Activated B cell treated with CpG ODN at 0.5 μM for 24 hours (primary cell): Measurements from ENCODE around the gene CDC42EP1. TPM values are rescaled to one million over a fixed set of nuclear protein-coding genes. Genes with fewer than 3 reads are reported as not detected.

Experiments
- ATAC-seq: fragments of 200-7000 bp; cut with Tn5 transposase; one replicate; pipeline ENCODE4 v1.10.0; 2021; ENCODE audit warnings: low read depth, mild to moderate bottlenecking, moderate library complexity
- CTCF ChIA-PET: fragments of 350-600 bp; sonication (Branson Sonifier 250); formaldehyde crosslinking; loops from one replicate; lab custom pipeline; 2021; ENCODE audit warnings: antibody characterized with exemption; lab: Charles Lee
- POLR2A ChIA-PET: fragments of 350-600 bp; sonication (Branson Sonifier 250); formaldehyde crosslinking; loops from one replicate; lab custom pipeline; 2021; ENCODE audit warnings: antibody characterized with exemption; lab: Charles Lee
- DNase-seq: peaks from one replicate; pipeline ENCODE4 v3.0.0; 2022
- H3K27ac Mint-ChIP-seq: one replicate; pipeline ENCODE4 v1.8.0; 2020; ENCODE audit warnings: mixed read lengths
- H3K27me3 Mint-ChIP-seq: one replicate; pipeline ENCODE4 v1.8.0; 2021; ENCODE audit warnings: mixed read lengths
- H3K36me3 Mint-ChIP-seq: one replicate; pipeline ENCODE4 v1.8.0; 2021; ENCODE audit warnings: low read depth, mixed read lengths
- H3K4me1 Mint-ChIP-seq: one replicate; pipeline ENCODE4 v1.8.0; 2021; ENCODE audit warnings: mixed read lengths
- H3K4me3 Mint-ChIP-seq: one replicate; pipeline ENCODE4 v1.8.0; 2020; ENCODE audit warnings: mild to moderate bottlenecking, mixed read lengths
- H3K9me3 Mint-ChIP-seq: one replicate; pipeline ENCODE4 v1.8.0; 2020; ENCODE audit warnings: mixed read lengths
- intact Hi-C: fragments of 100-400 bp; cut with micrococcal nuclease; formaldehyde crosslinking; loops from one replicate; pipeline ENCODE4 v1.15.1; 2024
- total RNA-seq: library from RNA; stranded (reverse); gene quantifications from 2 replicates; pipeline ENCODE4 v1.2.3, GENCODE V29; 2022
- TF ChIP-seq, protein P1 (sequence below): fragments of 200-600 bp; IDR thresholded peaks from one replicate; pipeline ENCODE4 v1.8.0; 2022; ENCODE audit warnings: antibody characterized with exemption, mild to moderate bottlenecking

CDC42EP1 gene
- total RNA-seq, 1 donor from 2014 or later, result not detected

DNA sequence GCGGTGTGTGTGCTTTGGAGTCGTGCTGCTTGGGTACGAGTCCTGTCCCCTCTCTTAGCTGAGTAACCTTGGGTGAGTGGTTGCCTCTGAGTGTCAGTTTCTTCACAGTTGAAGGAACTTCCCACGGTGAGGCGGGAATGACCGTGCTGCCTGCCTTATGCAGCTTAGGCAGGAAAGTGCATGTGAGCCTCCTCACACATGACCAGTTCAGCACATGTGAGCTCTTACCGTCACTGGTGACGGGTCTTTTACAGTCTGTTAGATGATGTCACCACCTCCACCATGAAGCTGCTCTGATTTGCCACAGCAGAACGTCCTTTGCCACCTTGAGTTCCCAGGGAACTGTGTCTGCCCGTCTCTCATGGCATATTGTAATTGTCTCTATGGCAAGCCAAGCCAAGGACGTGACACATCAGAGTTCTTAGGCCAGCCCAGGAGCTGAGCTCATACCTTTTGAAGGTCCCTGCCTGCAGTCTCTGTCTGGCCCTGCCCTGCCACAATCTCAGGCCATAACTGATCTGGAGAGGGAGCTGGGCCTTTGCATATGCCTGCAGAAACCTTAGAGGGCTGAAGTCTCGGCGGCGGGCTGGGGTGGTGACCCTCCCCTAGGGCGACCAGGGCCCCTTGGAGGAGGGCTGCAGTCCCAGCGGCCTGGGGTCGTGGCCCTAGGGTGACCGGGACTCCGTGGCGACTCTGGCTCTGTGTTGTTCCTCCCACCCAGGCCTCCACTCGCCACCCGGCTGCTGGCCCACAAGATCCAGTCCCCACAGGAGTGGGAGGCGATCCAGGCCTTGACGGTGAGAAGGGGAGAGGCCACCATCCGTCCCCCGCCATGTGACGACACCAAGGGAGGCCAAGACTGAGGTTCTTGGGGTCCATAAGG, 56.2 kb downstream of the CDC42EP1 start:
- Mint-ChIP-seq H3K27ac (peak overlapping the region; percentile 30), H3K27me3 (no peaks in the 10 kb centered on the region), H3K9me3 (no peaks in the 10 kb centered on the region), H3K4me1 (peaks cover 25% of the 10 kb centered on the region), H3K36me3 (peaks cover 57% of the 10 kb centered on the region), H3K4me3 (no peak overlapping the region)
- intact Hi-C loops, result no loop called here
- peak; percentile 47 for ATAC-seq
- CTCF ChIA-PET, result interaction anchor here (0.8 to 1.6 kb wide), 4 partner anchors 8 to 65 kb away, joined by 3 to 8 read pairs (median 4); partner anchors contain the start of gene GGA1
- no peak for DNase-seq
- TF ChIP-seq, protein P1, sequence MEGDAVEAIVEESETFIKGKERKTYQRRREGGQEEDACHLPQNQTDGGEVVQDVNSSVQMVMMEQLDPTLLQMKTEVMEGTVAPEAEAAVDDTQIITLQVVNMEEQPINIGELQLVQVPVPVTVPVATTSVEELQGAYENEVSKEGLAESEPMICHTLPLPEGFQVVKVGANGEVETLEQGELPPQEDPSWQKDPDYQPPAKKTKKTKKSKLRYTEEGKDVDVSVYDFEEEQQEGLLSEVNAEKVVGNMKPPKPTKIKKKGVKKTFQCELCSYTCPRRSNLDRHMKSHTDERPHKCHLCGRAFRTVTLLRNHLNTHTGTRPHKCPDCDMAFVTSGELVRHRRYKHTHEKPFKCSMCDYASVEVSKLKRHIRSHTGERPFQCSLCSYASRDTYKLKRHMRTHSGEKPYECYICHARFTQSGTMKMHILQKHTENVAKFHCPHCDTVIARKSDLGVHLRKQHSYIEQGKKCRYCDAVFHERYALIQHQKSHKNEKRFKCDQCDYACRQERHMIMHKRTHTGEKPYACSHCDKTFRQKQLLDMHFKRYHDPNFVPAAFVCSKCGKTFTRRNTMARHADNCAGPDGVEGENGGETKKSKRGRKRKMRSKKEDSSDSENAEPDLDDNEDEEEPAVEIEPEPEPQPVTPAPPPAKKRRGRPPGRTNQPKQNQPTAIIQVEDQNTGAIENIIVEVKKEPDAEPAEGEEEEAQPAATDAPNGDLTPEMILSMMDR, result no peak
- POLR2A ChIA-PET, result interaction anchor here (6.0 kb wide), 1 partner anchor 8 kb away, joined by 54 read pairs; the partner anchor contains the start of gene GGA1

DNA sequence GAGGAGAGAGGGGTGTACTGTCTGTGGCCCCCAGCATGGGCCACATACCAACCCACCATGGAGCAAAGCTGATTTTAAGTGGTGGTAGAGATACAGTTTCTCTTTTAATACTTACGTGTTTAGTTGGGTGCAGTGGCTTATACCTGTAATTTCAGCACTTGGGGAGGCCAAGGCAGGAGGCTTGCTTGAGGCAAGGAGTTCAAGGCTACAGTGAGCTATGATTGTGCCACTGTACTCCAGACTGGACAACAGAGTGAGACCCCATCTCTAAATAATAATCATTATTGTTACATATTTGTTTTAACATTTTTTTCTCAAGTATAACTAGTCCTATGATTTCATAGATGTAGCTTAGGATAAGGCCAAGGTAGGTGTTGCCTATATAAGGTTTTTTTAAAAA, 57.2 kb downstream of the CDC42EP1 start:
- H3K4me3 Mint-ChIP-seq, result no peak overlapping the region
- POLR2A ChIA-PET, result interaction anchor here (4.4 to 6.0 kb wide), 2 partner anchors 9 to 15 kb away, joined by 32 to 54 read pairs; partner anchors contain the start of gene GGA1
- H3K27ac Mint-ChIP-seq, result peak overlapping the region; percentile 83
- no peak for DNase-seq
- peaks cover 64% of the 10 kb centered on the region for H3K36me3 Mint-ChIP-seq
- no peaks in the 10 kb centered on the region for H3K27me3 Mint-ChIP-seq
- TF ChIP-seq, protein P1, result no peak
- CTCF ChIA-PET, result interaction anchor here (1.5 to 1.8 kb wide), 4 partner anchors 8 to 25 kb away, joined by 5 to 11 read pairs (median 6); partner anchors contain the start of gene GGA1
- H3K4me1 Mint-ChIP-seq, result peaks cover 26% of the 10 kb centered on the region
- H3K9me3 Mint-ChIP-seq, result no peaks in the 10 kb centered on the region
- ATAC-seq, result no peak
- intact Hi-C loops, result no loop called here

DNA sequence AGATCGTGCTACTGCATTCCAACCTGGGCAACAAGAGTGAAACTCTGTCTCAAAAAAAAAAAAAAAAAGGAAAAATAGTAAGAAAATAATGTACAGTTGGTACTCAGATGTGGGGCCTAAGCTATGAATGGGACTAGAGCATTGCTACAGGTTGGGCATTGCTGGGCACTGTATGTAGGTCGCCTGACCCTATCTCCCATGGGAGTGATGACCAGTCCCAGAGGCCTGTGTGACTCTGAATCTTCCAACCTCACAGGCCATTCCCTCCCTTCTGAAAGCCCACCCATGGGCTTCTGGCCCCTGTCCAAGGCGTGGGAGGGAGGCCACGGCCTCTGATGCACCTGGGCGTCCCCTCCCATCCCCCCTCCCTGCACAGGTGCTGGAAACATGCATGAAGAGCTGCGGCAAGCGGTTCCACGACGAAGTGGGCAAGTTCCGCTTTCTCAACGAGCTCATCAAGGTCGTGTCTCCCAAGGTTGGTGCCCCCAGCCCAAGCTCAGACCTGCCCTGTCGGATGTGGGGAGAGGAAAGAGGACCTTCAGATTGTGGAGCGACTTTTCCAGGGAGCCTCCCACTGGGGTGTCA, 57.9 kb downstream of the CDC42EP1 start:
- ChIA-PET POLR2A (interaction anchor here (0.6 to 6.0 kb wide), 5 partner anchors 9 to 79 kb away, joined by 3 to 54 read pairs (median 16); partner anchors contain the start of gene GGA1), CTCF (interaction anchor here (1.5 to 1.8 kb wide), 4 partner anchors 9 to 24 kb away, joined by 5 to 11 read pairs (median 6); partner anchors contain the start of gene GGA1)
- Mint-ChIP-seq H3K27me3 (no peaks in the 10 kb centered on the region), H3K4me1 (peaks cover 30% of the 10 kb centered on the region), H3K9me3 (no peaks in the 10 kb centered on the region), H3K4me3 (no peak overlapping the region), H3K27ac (peak overlapping the region; percentile 83), H3K36me3 (peaks cover 69% of the 10 kb centered on the region)
- no peak for DNase-seq
- intact Hi-C loops, result loop anchor here (1.0 kb wide), 1 partner anchor 15 kb away; no protein-coding TSS in a partner anchor
- peak; percentile 72 for ATAC-seq
- TF ChIP-seq, protein P1, result no peak

DNA sequence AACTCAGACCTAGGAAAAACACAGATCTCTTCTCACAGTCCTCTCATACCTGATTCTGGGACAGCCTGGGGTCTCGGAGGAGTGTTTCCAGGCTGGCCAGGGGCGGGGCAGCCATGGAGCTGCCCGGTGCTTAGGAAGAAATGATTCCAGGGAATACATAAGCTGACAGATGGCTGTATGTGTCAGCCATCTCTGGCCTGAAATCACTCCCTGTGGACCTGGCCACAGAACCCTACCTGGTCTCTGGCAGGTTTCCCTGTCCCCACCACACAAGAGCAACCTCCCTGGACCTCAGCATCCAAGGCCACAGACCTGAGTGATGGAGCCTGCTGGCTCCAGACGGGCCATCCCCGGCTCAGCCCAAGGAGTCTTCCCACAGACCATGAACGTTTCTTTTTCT, 58.4 kb downstream of the CDC42EP1 start:
- Mint-ChIP-seq H3K36me3 (peaks cover 71% of the 10 kb centered on the region), H3K9me3 (no peaks in the 10 kb centered on the region), H3K27ac (peak overlapping the region; percentile 83), H3K27me3 (no peaks in the 10 kb centered on the region), H3K4me3 (no peak overlapping the region), H3K4me1 (peaks cover 35% of the 10 kb centered on the region)
- ATAC-seq, result no peak
- CTCF ChIA-PET, result interaction anchor here (1.5 to 1.8 kb wide), 3 partner anchors 9 to 24 kb away, joined by 5 to 11 read pairs (median 5); partner anchors contain the start of gene GGA1
- intact Hi-C loops, result loop anchor here (1.0 kb wide), 1 partner anchor 15 kb away; no protein-coding TSS in a partner anchor
- TF ChIP-seq, protein P1, result no peak
- POLR2A ChIA-PET, result interaction anchor here (0.6 to 6.0 kb wide), 6 partner anchors 8 to 79 kb away, joined by 3 to 54 read pairs (median 12); partner anchors contain the start of gene GGA1
- DNase-seq, result no peak

Other genes starting within 250 kb of the CDC42EP1 start
- not detected in 2 replicates for gene ELFN2, start 133.0 kb upstream of the CDC42EP1 start, total RNA-seq
- 86.1 and 90.6 TPM in 2 replicates for gene MFNG, start 74.1 kb upstream of the CDC42EP1 start, total RNA-seq
- not detected in 2 replicates for gene CARD10, start 41.1 kb upstream of the CDC42EP1 start, total RNA-seq
- not detected in 2 replicates for gene LGALS2, start 19.6 kb downstream of the CDC42EP1 start, total RNA-seq
- gene GGA1, start 48.4 kb downstream of the CDC42EP1 start, total RNA-seq, result 102 and 126 TPM in 2 replicates
- gene SH3BP1, start 79.2 kb downstream of the CDC42EP1 start, total RNA-seq, result 87.9 and 88.4 TPM in 2 replicates
- gene PDXP, start 98.2 kb downstream of the CDC42EP1 start, total RNA-seq, result 17.7 and 22.6 TPM in 2 replicates
- 230 and 254 TPM in 2 replicates for gene LGALS1, start 115.2 kb downstream of the CDC42EP1 start, total RNA-seq
- 39.0 and 39.8 TPM in 2 replicates for gene NOL12, start 125.9 kb downstream of the CDC42EP1 start, total RNA-seq
- 25.5 and 27.4 TPM in 2 replicates for gene TRIOBP, start 136.6 kb downstream of the CDC42EP1 start, total RNA-seq
- 0.40 and 0.83 TPM in 2 replicates for gene GCAT, start 247.5 kb downstream of the CDC42EP1 start, total RNA-seq